ENCODE results near the gene CDHR5.
"Not testable (repeated sequence)": the region's sequence is repeated elsewhere in the genome, so short reads cannot be mapped to it uniquely, and the experiment has no call there.

CDHR5 gene

GRCh38 chr11:575996-576768 is 48.6 kb downstream of the CDHR5 start, which contains the start of gene PHRF1:
Gene PHRF1, plus strand, starts transcription at chr11:576470. Its CDS starts 5,043 bp downstream, at chr11:581513.
- no peaks in the 10 kb centered on the region for H3K36me3 ChIP-seq
- H3K27me3 ChIP-seq, result no peaks in the 10 kb centered on the region
- H3K4me1 ChIP-seq, result peaks cover 0 to 50% (median 42%) of the 10 kb centered on the region in 4 donors
- TF ChIP-seq CTCF (IDR thresholded peaks at IDR 0.05), result peak in 1 of 2 experiments; percentile 31
- intact Hi-C loops (cut with DNase I; ENCODE audit: low total_unique reads), result loop anchor here (5.0 to 10.0 kb wide), 2 partner anchors 36 to 229 kb away; partner anchors contain the start of genes PIDD1 and RPLP2
- H3K27ac ChIP-seq, result peak within 1 kb of the TSS; percentile 83 to 87
- peak within 1 kb of the TSS; percentile 78 to 89 for H3K4me3 ChIP-seq
- peak; percentile 95 to 98 for DNase-seq
- no peaks in the 10 kb centered on the region for H3K9me3 ChIP-seq

- H3K36me3 ChIP-seq, result no peaks in the 10 kb centered on the region
- H3K4me3 ChIP-seq, result peak overlapping the region; percentile 78 to 89
- no peak for TF ChIP-seq CTCF (IDR thresholded peaks at IDR 0.05)
- no peaks in the 10 kb centered on the region for H3K27me3 ChIP-seq
- H3K27ac ChIP-seq, result peak overlapping the region; percentile 70 to 80
- intact Hi-C loops (cut with DNase I; ENCODE audit: low total_unique reads), result loop anchor here (5.0 to 10.0 kb wide), 2 partner anchors 37 to 229 kb away; partner anchors contain the start of genes PIDD1 and RPLP2
- H3K9me3 ChIP-seq, result no peaks in the 10 kb centered on the region
- peaks cover 0 to 47% (median 42%) of the 10 kb centered on the region in 4 donors for H3K4me1 ChIP-seq
- DNase-seq, result peak in 1 of 2 donors; percentile 45
These were observed 49.3 kb downstream of the CDHR5 start for GRCh38 chr11:575313-575995.

- Histone ChIP-seq H3K36me3 (no peaks in the 10 kb centered on the region), H3K27ac (peak overlapping the region; percentile 70 to 80), H3K9me3 (no peaks in the 10 kb centered on the region), H3K27me3 (no peaks in the 10 kb centered on the region), H3K4me3 (peak overlapping the region; percentile 78 to 89), H3K4me1 (peaks cover 0 to 41% (median 35%) of the 10 kb centered on the region in 4 donors)
- intact Hi-C loops (cut with DNase I; ENCODE audit: low total_unique reads), result loop anchor here (5.0 to 10.0 kb wide), 2 partner anchors 38 to 230 kb away; partner anchors contain the start of genes PIDD1 and RPLP2
- TF ChIP-seq CTCF (IDR thresholded peaks at IDR 0.05), result no peak
- DNase-seq, result no peak
These were observed 50.0 kb downstream of the CDHR5 start for GRCh38 chr11:574632-575312.

GRCh38 chr11:574031-574570 is 50.7 kb downstream of the CDHR5 start:
- H3K27ac ChIP-seq, H3K36me3 ChIP-seq, H3K4me3 ChIP-seq, H3K9me3 ChIP-seq, DNase-seq, H3K27me3 ChIP-seq: not testable (repeated sequence)
- peaks cover 0 to 41% (median 33%) of the 10 kb centered on the region in 4 donors for H3K4me1 ChIP-seq
- intact Hi-C loops (cut with DNase I; ENCODE audit: low total_unique reads), result loop anchor here (10.0 kb wide), 1 partner anchor 231 kb away; the partner anchor contains the start of genes PIDD1 and RPLP2

GRCh38 chr11:573146-573759 is 51.5 kb downstream of the CDHR5 start:
- no peak for TF ChIP-seq CTCF (IDR thresholded peaks at IDR 0.05)
- Histone ChIP-seq H3K4me3 (no peak overlapping the region), H3K27me3 (no peaks in the 10 kb centered on the region), H3K27ac (no peak overlapping the region), H3K36me3 (no peaks in the 10 kb centered on the region), H3K4me1 (peaks cover 0 to 36% (median 28%) of the 10 kb centered on the region in 4 donors), H3K9me3 (no peaks in the 10 kb centered on the region)
- intact Hi-C loops (cut with DNase I; ENCODE audit: low total_unique reads), result loop anchor here (10.0 kb wide), 1 partner anchor 232 kb away; the partner anchor contains the start of genes PIDD1 and RPLP2
- DNase-seq, result no peak

All from tibial artery (tissue), 4 donors.